Activated CD8-positive, alpha-beta T cell treated with anti-CD3 and anti-CD28 coated beads, Interleukin-2, amount 10 ng/mL, durations not matched to agents 7 days and 5 days (primary cell): ENCODE data around the gene WTAP. TPM values are rescaled to one million over a fixed set of nuclear protein-coding genes. Genes with fewer than 3 reads are reported as not detected.
"Not testable (repeated sequence)": the region's sequence is repeated elsewhere in the genome, so short reads cannot be mapped to it uniquely, and the experiment has no call there.

Source experiments
- ATAC-seq: fragments of 150-1000 bp; cut with Tn5 transposase; one replicate; pipeline ENCODE4 v1.10.0; 2021; ENCODE audit warnings: moderate library complexity
- CTCF ChIA-PET: fragments of 350-600 bp; sonication (Branson Sonifier 250); formaldehyde crosslinking; loops from one replicate; lab custom pipeline; 2021; ENCODE audit warnings: antibody characterized with exemption; lab: Charles Lee
- POLR2A ChIA-PET: fragments of 350-600 bp; sonication (Branson Sonifier 250); formaldehyde crosslinking; loops from one replicate; lab custom pipeline; 2021; ENCODE audit warnings: antibody characterized with exemption; lab: Charles Lee
- DNase-seq: peaks from one replicate; pipeline ENCODE4 v3.0.0-alpha.2; 2020
- H3K27ac Mint-ChIP-seq: one replicate; pipeline ENCODE4 v1.8.0; 2021; ENCODE audit warnings: mild to moderate bottlenecking, mixed read lengths
- H3K27me3 Mint-ChIP-seq: one replicate; pipeline ENCODE4 v1.8.0; 2021; ENCODE audit warnings: low read depth, mixed read lengths
- H3K36me3 Mint-ChIP-seq: one replicate; pipeline ENCODE4 v1.8.0; 2021; ENCODE audit warnings: low read depth, mixed read lengths
- H3K4me1 Mint-ChIP-seq: one replicate; pipeline ENCODE4 v1.8.0; 2021; ENCODE audit warnings: low read depth, mixed read lengths
- H3K4me3 Mint-ChIP-seq: one replicate; pipeline ENCODE4 v1.8.0; 2021; ENCODE audit warnings: mild to moderate bottlenecking, mixed read lengths
- H3K9me3 Mint-ChIP-seq: one replicate; pipeline ENCODE4 v1.8.0; 2022; ENCODE audit warnings: mixed read lengths; ENCODE audit not compliant: insufficient read depth
- total RNA-seq, 2 experiments: library from RNA; stranded (reverse); gene quantifications; one replicate each; pipeline ENCODE4 v1.2.3, GENCODE V29; 2021

WTAP gene
- total RNA-seq, 2 experiments from 2014 or later, result 111 to 113 TPM

DNA sequence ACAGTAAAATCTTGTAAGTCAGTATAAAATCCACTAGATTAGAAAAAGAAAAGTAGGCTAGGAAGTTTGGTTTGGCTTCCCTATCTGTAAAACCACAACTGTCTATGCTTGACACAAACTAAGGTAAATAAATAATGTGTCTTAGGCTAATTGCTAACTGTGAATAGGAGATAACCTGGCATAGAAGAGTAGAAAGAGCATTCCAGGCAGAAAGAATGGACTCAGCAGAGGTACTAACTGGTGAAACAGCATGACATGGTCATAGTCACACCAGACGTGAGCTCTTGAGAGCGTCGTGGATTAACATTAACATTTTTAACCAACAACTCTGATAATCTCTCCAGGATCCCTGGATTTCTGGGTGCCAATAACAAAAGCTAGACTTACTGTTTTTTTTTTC is 8.7 kb upstream of the WTAP start:
- H3K4me1 Mint-ChIP-seq, result peaks cover 16% of the 10 kb centered on the region

DNA sequence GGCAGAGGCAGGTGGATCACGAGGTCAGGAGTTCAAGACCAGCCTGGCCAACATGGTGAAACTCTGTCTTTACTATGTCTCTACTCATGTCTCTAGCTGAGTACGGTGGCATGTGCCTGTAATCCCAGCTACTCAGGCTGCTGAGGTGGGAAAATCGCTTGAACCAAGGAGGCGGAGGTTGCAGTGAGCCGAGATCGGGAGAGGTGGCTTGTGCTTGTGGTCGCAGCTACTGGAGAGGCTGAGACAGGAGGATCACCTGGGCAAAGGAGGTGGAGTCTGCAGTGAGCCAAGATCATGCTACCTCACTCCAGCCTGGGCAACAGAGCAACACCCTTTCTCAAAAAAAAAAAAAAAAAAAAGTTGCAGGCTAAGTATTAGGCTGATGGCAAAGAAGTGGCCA is 8.0 kb upstream of the WTAP start:
- ChIA-PET POLR2A (interaction anchor here (1.8 kb wide), 1 partner anchor 25 kb away, joined by 5 read pairs; no protein-coding TSS in a partner anchor), CTCF (interaction anchor here (1.1 to 1.6 kb wide), 2 partner anchors 27 to 30 kb away, joined by 3 read pairs; no protein-coding TSS in a partner anchor)
- DNase-seq (no peak), ATAC-seq (no peak)
- Mint-ChIP-seq H3K4me3 (no peak overlapping the region), H3K9me3 (peaks cover 8% of the 10 kb centered on the region), H3K27ac (no peak overlapping the region), H3K27me3 (no peaks in the 10 kb centered on the region), H3K4me1 (peaks cover 16% of the 10 kb centered on the region), H3K36me3 (peaks cover 26% of the 10 kb centered on the region)

More for the DNA sequence above, 8.7 kb upstream of the WTAP start:
- POLR2A ChIA-PET, result interaction anchor here (1.8 kb wide), 1 partner anchor 25 kb away, joined by 5 read pairs; no protein-coding TSS in a partner anchor
- Mint-ChIP-seq H3K27me3 (no peaks in the 10 kb centered on the region), H3K4me3 (no peak overlapping the region), H3K36me3 (peaks cover 21% of the 10 kb centered on the region), H3K27ac (no peak overlapping the region), H3K9me3 (peaks cover 8% of the 10 kb centered on the region)
- ATAC-seq (no peak), DNase-seq (no peak)
- CTCF ChIA-PET, result interaction anchor here (1.1 to 1.2 kb wide), 2 partner anchors 26 to 33 kb away, joined by 3 read pairs; no protein-coding TSS in a partner anchor

GRCh38 chr6:159720708-159721107 is 6.6 kb upstream of the WTAP start:
- no peak overlapping the region for H3K27ac Mint-ChIP-seq
- peaks cover 8% of the 10 kb centered on the region for H3K9me3 Mint-ChIP-seq
- CTCF ChIA-PET, result interaction anchor here (0.6 to 1.6 kb wide), 12 partner anchors 9 to 735 kb away, joined by 3 to 7 read pairs (median 3); partner anchors contain the start of gene MRPL18
- DNase-seq (peak; percentile 69), ATAC-seq (peak; percentile 65)
- no peak overlapping the region for H3K4me3 Mint-ChIP-seq
- POLR2A ChIA-PET, result interaction anchor here (1.2 kb wide), 1 partner anchor 9 kb away, joined by 4 read pairs; no protein-coding TSS in a partner anchor
- H3K36me3 Mint-ChIP-seq, result peaks cover 26% of the 10 kb centered on the region
- H3K4me1 Mint-ChIP-seq, result peaks cover 17% of the 10 kb centered on the region
- no peaks in the 10 kb centered on the region for H3K27me3 Mint-ChIP-seq

GRCh38 chr6:159721981-159722380 is 5.3 kb upstream of the WTAP start:
- CTCF ChIA-PET, H3K4me3 Mint-ChIP-seq, POLR2A ChIA-PET, ATAC-seq, DNase-seq, H3K27me3 Mint-ChIP-seq, H3K27ac Mint-ChIP-seq, H3K9me3 Mint-ChIP-seq: not testable (repeated sequence)
- H3K4me1 Mint-ChIP-seq, result peaks cover 23% of the 10 kb centered on the region
- H3K36me3 Mint-ChIP-seq, result peaks cover 27% of the 10 kb centered on the region

GRCh38 chr6:159722655-159723054 is 4.7 kb upstream of the WTAP start:
- POLR2A ChIA-PET, result no interaction called here
- Mint-ChIP-seq H3K36me3 (peaks cover 27% of the 10 kb centered on the region), H3K9me3 (peaks cover 8% of the 10 kb centered on the region), H3K27me3 (no peaks in the 10 kb centered on the region), H3K4me3 (no peak overlapping the region), H3K27ac (no peak overlapping the region), H3K4me1 (peaks cover 23% of the 10 kb centered on the region)
- CTCF ChIA-PET, result interaction anchor here (0.8 to 1.6 kb wide), 2 partner anchors 31 to 85 kb away, joined by 3 to 9 read pairs; partner anchors contain the start of gene SOD2
- no peak for ATAC-seq
- DNase-seq, result no peak

- ATAC-seq, result no peak
- H3K4me1 Mint-ChIP-seq, result peaks cover 23% of the 10 kb centered on the region
- peaks cover 8% of the 10 kb centered on the region for H3K9me3 Mint-ChIP-seq
- no peak overlapping the region for H3K4me3 Mint-ChIP-seq
- ChIA-PET POLR2A (interaction anchor here (1.0 kb wide), 1 partner anchor 31 kb away, joined by 3 read pairs; no protein-coding TSS in a partner anchor), CTCF (interaction anchor here (0.8 to 1.6 kb wide), 2 partner anchors 32 to 84 kb away, joined by 3 to 9 read pairs; partner anchors contain the start of gene SOD2)
- no peak overlapping the region for H3K27ac Mint-ChIP-seq
- DNase-seq, result no peak
- peaks cover 30% of the 10 kb centered on the region for H3K36me3 Mint-ChIP-seq
- H3K27me3 Mint-ChIP-seq, result no peaks in the 10 kb centered on the region
Observed at GRCh38 chr6:159723259-159723658, 4.0 kb upstream of the WTAP start.

DNA sequence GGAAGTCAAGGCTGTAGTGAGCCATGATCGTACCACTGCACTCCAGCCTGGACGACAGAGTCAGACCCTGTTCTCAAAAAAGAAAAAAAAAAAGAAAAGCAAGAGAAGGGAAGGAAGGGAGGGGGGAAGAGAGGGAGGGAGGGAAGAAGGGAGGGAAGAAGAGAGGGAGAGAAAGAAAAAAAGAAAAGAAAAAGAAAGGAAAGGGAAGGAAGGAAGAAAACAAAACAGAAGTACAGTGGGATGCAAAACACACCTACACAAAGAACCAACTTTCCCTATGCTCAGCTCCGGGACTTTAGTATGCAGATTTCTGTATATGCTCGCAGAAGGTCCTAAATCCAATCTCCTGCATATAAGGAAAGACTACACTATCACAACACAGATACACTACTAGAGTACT is 2.5 kb upstream of the WTAP start:
- H3K4me3 Mint-ChIP-seq, result no peak overlapping the region
- peaks cover 28% of the 10 kb centered on the region for H3K4me1 Mint-ChIP-seq
- H3K36me3 Mint-ChIP-seq, result peaks cover 42% of the 10 kb centered on the region
- no peaks in the 10 kb centered on the region for H3K27me3 Mint-ChIP-seq
- no peak overlapping the region for H3K27ac Mint-ChIP-seq
- ATAC-seq (no peak), DNase-seq (no peak)
- POLR2A ChIA-PET, result interaction anchor here (2.5 kb wide), 1 partner anchor 244 kb away, joined by 9 read pairs; the partner anchor contains the start of gene IGF2R
- CTCF ChIA-PET, result no interaction called here
- H3K9me3 Mint-ChIP-seq, result peaks cover 8% of the 10 kb centered on the region

GRCh38 chr6:159725208-159725607 is 2.1 kb upstream of the WTAP start:
- CTCF ChIA-PET, result interaction anchor here (1.6 kb wide), 1 partner anchor 30 kb away, joined by 5 read pairs; no protein-coding TSS in a partner anchor
- Mint-ChIP-seq H3K36me3 (peaks cover 43% of the 10 kb centered on the region), H3K4me1 (peaks cover 32% of the 10 kb centered on the region), H3K4me3 (peak overlapping the region; percentile 22)
- not testable (repeated sequence) for H3K9me3 Mint-ChIP-seq, H3K27ac Mint-ChIP-seq, DNase-seq, ATAC-seq, H3K27me3 Mint-ChIP-seq
- POLR2A ChIA-PET, result interaction anchor here (2.5 kb wide), 1 partner anchor 244 kb away, joined by 9 read pairs; the partner anchor contains the start of gene IGF2R

DNA sequence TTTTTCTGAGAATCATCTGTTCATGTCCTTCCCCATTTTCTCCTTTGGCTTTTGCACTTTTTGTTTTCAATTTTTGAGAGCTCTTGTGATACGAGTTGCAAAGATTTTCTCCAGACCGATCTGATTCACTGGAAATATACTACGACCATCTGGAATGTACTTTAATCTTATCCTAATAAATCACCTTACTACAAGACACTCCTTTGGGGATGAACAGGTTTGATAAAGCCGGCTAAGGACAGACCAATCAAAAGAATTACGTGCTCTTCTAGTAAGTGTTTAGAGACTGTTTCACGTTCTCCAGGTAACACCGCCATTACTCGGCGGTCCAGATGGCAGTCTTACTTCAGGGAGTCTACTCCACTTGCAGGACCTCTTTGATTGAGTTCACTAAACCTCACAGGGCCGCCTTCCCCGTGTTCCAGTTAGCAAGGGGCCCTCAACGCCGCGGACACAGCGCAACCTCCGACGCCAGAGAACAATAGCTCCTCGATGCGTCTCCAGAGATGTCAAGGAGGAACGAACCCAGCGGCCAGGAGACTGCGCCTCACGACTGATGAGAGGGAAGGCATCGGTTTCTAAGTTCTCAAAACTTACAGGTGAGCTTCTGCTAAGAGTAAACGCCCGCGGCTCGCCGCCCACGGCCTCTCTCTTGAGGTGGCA is 920 bp upstream of the WTAP start:
- H3K4me3 Mint-ChIP-seq, result peak overlapping the region; percentile 93
- CTCF ChIA-PET, result interaction anchor here (1.0 to 4.6 kb wide), 9 partner anchors 9 to 67 kb away, joined by 3 to 33 read pairs (median 4); partner anchors contain the start of genes ACAT2, MRPL18 and TCP1
- POLR2A ChIA-PET, result interaction anchor here (0.6 to 5.3 kb wide), 25 partner anchors 10 to 795 kb away, joined by 3 to 56 read pairs (median 4); partner anchors contain the start of genes ACAT2, IGF2R, MRPL18 and SOD2
- H3K4me1 Mint-ChIP-seq, result peaks cover 44% of the 10 kb centered on the region
- peaks cover 51% of the 10 kb centered on the region for H3K36me3 Mint-ChIP-seq
- peak overlapping the region; percentile 98 for H3K27ac Mint-ChIP-seq
- no peaks in the 10 kb centered on the region for H3K27me3 Mint-ChIP-seq
- no peak for ATAC-seq
- H3K9me3 Mint-ChIP-seq, result peaks cover 8% of the 10 kb centered on the region
- DNase-seq, result no peak

DNA sequence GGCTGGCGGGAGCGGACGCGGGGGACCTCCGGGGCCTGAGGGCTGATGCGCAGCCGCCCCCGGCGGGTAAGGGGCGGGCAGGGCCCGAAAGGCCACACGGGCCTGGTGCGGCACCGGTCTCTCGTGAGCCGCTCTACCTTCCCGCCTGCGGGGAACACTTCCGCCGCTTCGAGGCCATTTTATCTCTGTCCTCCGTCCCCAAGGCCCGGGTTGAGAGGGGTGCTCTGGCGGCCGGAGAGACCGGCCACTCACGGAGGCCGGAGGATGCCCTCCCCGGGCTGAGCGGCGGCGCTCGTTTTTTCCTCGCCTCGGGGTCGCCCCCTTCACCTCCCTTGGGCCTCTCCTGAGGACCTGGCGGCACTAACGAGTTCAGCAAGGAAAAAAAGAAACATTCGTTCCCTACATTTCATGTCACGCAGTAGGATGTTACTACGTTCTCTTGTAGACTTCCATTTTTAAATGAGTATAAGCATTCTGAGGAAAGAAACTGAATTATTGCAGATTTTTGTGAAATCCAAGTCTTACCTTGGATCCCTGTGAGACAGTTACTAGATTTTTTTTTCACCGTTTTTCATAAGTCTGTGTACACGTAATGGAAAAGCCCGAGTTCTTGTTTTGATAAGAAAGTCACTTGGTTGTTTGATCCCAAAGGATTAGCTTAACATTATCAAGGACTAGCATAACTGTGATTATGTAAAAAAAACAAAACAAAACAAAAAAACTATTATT is 575 bp downstream of the WTAP start:
- H3K4me1 Mint-ChIP-seq, result peaks cover 53% of the 10 kb centered on the region
- no peaks in the 10 kb centered on the region for H3K27me3 Mint-ChIP-seq
- peaks cover 5% of the 10 kb centered on the region for H3K9me3 Mint-ChIP-seq
- ATAC-seq, result peak; percentile 45
- ChIA-PET POLR2A (interaction anchor here (0.6 to 5.3 kb wide), 12 partner anchors 9 to 1610 kb away, joined by 3 to 56 read pairs (median 8); partner anchors contain the start of genes ACAT2, SOD2 and TCP1), CTCF (interaction anchor here (1.5 to 4.6 kb wide), 3 partner anchors 9 to 37 kb away, joined by 5 to 33 read pairs (median 12); no protein-coding TSS in a partner anchor)
- DNase-seq, result peak; percentile 62
- peak overlapping the region; percentile 91 for H3K27ac Mint-ChIP-seq
- H3K4me3 Mint-ChIP-seq, result peak overlapping the region; percentile 88
- peaks cover 51% of the 10 kb centered on the region for H3K36me3 Mint-ChIP-seq

GRCh38 chr6:159728531-159728964 is 1.2 kb downstream of the WTAP start:
- H3K27me3 Mint-ChIP-seq, result no peaks in the 10 kb centered on the region
- ChIA-PET POLR2A (interaction anchor here (0.5 to 5.3 kb wide), 9 partner anchors 8 to 1610 kb away, joined by 3 to 56 read pairs (median 5); partner anchors contain the start of genes ACAT2, SOD2 and TCP1), CTCF (interaction anchor here (0.9 to 4.6 kb wide), 5 partner anchors 8 to 38 kb away, joined by 3 to 33 read pairs (median 7); partner anchors contain the start of gene SOD2)
- no peak for ATAC-seq
- peaks cover 45% of the 10 kb centered on the region for H3K36me3 Mint-ChIP-seq
- H3K9me3 Mint-ChIP-seq, result no peaks in the 10 kb centered on the region
- H3K4me3 Mint-ChIP-seq, result peak overlapping the region; percentile 88
- no peak for DNase-seq
- peak overlapping the region; percentile 91 for H3K27ac Mint-ChIP-seq
- H3K4me1 Mint-ChIP-seq, result peaks cover 50% of the 10 kb centered on the region
